Skeletal muscle satellite cell (primary cell): Measurements from ENCODE around the gene CACNB2.

Experiments
- H3K27me3 ChIP-seq: 2 replicates; pipeline ENCODE4 v1.7.0; 2013; ENCODE audit warnings: low read length; ENCODE audit not compliant: control insufficient read depth, insufficient read depth
- H3K36me3 ChIP-seq: 2 replicates; pipeline ENCODE4 v1.7.0; 2013; ENCODE audit warnings: mild to moderate bottlenecking, control low read depth, low read length; ENCODE audit not compliant: insufficient read depth
- H3K4me1 ChIP-seq: 2 replicates; pipeline ENCODE4 v1.7.0; 2013; ENCODE audit warnings: low read length; ENCODE audit not compliant: control insufficient read depth, insufficient read depth
- H3K4me2 ChIP-seq: 2 replicates; pipeline ENCODE4 v1.7.0; 2013; ENCODE audit warnings: mild to moderate bottlenecking, low read length
- H3K4me3 ChIP-seq: 2 replicates; pipeline ENCODE4 v1.7.0; 2013; ENCODE audit warnings: low read length
- H3K9ac ChIP-seq: 2 replicates; pipeline ENCODE4 v1.7.0; 2013; ENCODE audit warnings: mild to moderate bottlenecking, low read depth, low read length, moderate library complexity
- H3K9me3 ChIP-seq: replicated peaks from 2 replicates; pipeline ENCODE4 v1.7.0; 2013; ENCODE audit warnings: mild to moderate bottlenecking, control low read depth, low read length

The CACNB2 gene

GRCh38 chr10:18417950-18418527 is 277.8 kb downstream of the CACNB2 start:
- no peaks in the 10 kb centered on the region for H3K36me3 ChIP-seq
- no peak overlapping the region for H3K4me2 ChIP-seq
- no peaks in the 10 kb centered on the region for H3K4me1 ChIP-seq
- H3K9ac ChIP-seq, result no peak overlapping the region
- no peaks in the 10 kb centered on the region for H3K27me3 ChIP-seq
- no peak overlapping the region for H3K4me3 ChIP-seq
- H3K9me3 ChIP-seq, result no peaks in the 10 kb centered on the region

DNA sequence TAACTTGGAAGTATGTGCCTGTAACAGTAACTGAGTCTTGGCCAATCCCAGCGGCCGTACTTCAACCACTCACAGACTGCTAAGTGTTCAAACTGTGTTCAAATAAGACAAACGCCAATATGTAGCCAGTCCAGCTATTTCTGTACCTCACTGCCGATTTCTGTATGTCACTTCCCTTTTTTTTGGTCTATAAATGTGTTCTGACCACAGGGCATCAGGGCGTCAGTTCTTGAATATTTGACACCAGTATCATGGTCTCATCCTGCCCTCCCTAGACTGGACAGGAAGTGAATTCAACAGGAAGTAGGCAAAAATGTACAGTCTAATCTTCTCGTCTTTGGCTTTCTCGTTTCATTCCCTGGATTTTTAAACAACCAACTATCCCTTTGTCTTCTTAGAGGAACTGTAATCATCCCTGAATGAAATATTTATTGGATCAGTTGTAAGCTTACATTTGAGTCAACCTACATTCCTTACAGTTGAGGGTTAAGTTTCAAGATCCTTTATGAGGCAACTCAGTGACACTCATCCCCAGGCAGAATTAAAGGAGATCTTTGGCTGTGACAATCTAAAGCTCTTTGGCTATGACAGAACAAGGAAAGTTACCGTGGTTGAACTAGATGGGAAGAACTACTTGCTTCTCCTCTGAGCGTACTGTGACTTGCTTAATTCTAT is 278.5 kb downstream of the CACNB2 start:
- Histone ChIP-seq H3K36me3 (no peaks in the 10 kb centered on the region), H3K27me3 (no peaks in the 10 kb centered on the region), H3K4me1 (no peaks in the 10 kb centered on the region), H3K4me2 (no peak overlapping the region), H3K9me3 (no peaks in the 10 kb centered on the region), H3K9ac (no peak overlapping the region), H3K4me3 (no peak overlapping the region)

GRCh38 chr10:18419945-18420344 is 279.7 kb downstream of the CACNB2 start:
- H3K36me3 ChIP-seq, result no peaks in the 10 kb centered on the region
- no peaks in the 10 kb centered on the region for H3K27me3 ChIP-seq
- no peaks in the 10 kb centered on the region for H3K4me1 ChIP-seq
- no peak overlapping the region for H3K4me3 ChIP-seq
- H3K9ac ChIP-seq, result no peak overlapping the region
- no peaks in the 10 kb centered on the region for H3K9me3 ChIP-seq
- H3K4me2 ChIP-seq, result no peak overlapping the region

GRCh38 chr10:18421726-18422293 is 281.6 kb downstream of the CACNB2 start:
- H3K36me3 ChIP-seq, result no peaks in the 10 kb centered on the region
- no peak overlapping the region for H3K9ac ChIP-seq
- H3K4me2 ChIP-seq, result no peak overlapping the region
- H3K4me3 ChIP-seq, result no peak overlapping the region
- H3K4me1 ChIP-seq, result no peaks in the 10 kb centered on the region
- no peaks in the 10 kb centered on the region for H3K27me3 ChIP-seq
- no peaks in the 10 kb centered on the region for H3K9me3 ChIP-seq

DNA sequence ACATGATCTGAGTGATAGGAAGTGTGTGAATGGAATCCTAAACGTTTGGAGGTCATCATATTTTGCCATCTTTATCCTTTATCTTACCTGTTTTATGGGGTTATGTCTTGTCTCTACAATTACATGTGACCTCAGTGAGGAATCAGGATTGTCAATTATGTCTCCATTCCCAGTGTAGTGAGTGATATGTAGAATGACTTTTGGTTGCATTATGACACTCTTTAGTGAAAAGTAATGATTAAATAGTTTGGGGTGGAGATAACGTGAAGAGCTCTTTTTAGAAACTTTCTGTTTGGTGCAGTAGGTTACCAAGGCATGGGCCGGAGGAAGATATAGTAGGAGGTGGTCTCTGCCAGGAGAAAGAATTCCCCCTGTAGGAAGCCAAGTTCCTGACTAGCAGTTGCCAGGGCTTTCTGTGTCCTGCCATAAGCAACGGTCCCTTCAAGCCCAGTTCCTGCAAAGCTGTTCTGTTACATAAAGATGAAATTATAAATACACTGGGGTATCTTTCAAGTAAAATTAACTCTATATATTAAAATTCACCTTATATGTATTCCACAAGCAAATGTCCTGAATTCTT is 282.9 kb downstream of the CACNB2 start:
- no peak overlapping the region for H3K4me3 ChIP-seq
- no peaks in the 10 kb centered on the region for H3K9me3 ChIP-seq
- H3K4me2 ChIP-seq, result no peak overlapping the region
- H3K4me1 ChIP-seq, result no peaks in the 10 kb centered on the region
- no peaks in the 10 kb centered on the region for H3K27me3 ChIP-seq
- no peak overlapping the region for H3K9ac ChIP-seq
- H3K36me3 ChIP-seq, result no peaks in the 10 kb centered on the region

DNA sequence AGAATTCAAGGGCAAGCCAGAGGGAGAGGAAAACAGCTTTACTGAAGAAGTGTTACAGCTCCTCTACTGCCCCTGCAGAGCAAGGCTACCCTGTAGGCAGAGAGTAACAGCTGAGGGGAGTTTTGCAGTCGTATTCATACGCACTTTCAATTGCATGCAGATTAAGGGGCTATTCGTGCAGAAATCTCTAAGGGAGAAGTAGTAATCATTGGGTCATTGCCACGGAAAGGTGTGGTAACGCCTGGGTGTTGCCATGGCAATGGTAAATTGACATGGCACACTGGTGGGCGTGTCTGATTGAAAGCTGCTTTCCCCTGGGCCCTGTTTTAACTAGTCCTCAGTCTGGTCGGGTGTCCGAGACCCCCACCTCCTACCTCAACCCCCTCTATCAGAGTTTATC is 284.0 kb downstream of the CACNB2 start:
- Histone ChIP-seq H3K36me3 (no peaks in the 10 kb centered on the region), H3K9me3 (no peaks in the 10 kb centered on the region), H3K4me1 (no peaks in the 10 kb centered on the region), H3K27me3 (no peaks in the 10 kb centered on the region), H3K4me3 (no peak overlapping the region), H3K9ac (no peak overlapping the region), H3K4me2 (no peak overlapping the region)

DNA sequence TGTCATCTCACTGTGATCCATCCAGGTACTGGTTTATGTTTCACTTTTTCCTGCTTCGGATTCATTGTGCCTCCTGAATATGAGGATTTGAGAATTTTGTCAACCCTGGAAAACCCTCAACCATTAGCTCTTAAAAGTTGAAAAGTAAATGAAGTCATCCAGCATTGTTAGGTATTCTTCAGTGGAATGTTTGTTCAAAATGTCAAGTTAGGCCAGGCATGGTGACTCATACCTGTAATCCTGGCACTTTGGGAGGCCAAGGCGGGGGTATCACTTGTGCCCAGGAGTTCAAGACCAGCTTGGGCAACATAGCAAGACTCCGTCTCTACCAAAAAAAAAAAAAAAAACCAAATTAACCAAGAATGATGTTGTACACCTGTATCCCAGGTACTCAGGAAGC is 289.1 kb downstream of the CACNB2 start:
- Histone ChIP-seq H3K27me3 (no peaks in the 10 kb centered on the region), H3K4me3 (no peak overlapping the region), H3K9me3 (no peaks in the 10 kb centered on the region), H3K9ac (no peak overlapping the region), H3K36me3 (no peaks in the 10 kb centered on the region), H3K4me2 (no peak overlapping the region), H3K4me1 (no peaks in the 10 kb centered on the region)

DNA sequence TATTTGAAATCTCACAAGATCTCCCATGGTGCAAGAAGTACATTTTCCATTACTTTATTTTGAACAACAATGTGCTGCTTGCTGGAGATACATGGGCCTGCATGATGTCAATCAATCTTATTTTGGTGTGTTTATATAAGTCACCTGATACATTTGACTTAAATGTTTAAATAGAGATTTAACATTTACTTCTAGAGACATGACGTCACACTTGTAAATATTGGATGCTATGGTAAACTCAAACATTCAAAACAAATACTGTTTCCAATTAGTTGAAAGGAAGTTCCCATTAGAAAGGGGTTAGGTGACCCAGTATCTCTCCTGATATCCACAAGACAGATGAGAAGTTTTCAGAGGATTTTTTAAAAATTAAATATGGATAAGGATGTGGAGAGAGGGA is 296.7 kb downstream of the CACNB2 start:
- no peaks in the 10 kb centered on the region for H3K27me3 ChIP-seq
- H3K9ac ChIP-seq, result no peak overlapping the region
- H3K4me3 ChIP-seq, result no peak overlapping the region
- H3K9me3 ChIP-seq, result no peaks in the 10 kb centered on the region
- no peaks in the 10 kb centered on the region for H3K4me1 ChIP-seq
- no peaks in the 10 kb centered on the region for H3K36me3 ChIP-seq
- H3K4me2 ChIP-seq, result no peak overlapping the region

GRCh38 chr10:18437486-18437885 is 297.3 kb downstream of the CACNB2 start:
- no peak overlapping the region for H3K4me2 ChIP-seq
- H3K27me3 ChIP-seq, result no peaks in the 10 kb centered on the region
- no peaks in the 10 kb centered on the region for H3K9me3 ChIP-seq
- H3K4me1 ChIP-seq, result no peaks in the 10 kb centered on the region
- H3K4me3 ChIP-seq, result no peak overlapping the region
- no peaks in the 10 kb centered on the region for H3K36me3 ChIP-seq
- no peak overlapping the region for H3K9ac ChIP-seq

GRCh38 chr10:18438361-18439126 is 298.3 kb downstream of the CACNB2 start:
- Histone ChIP-seq H3K27me3 (no peaks in the 10 kb centered on the region), H3K4me3 (no peak overlapping the region), H3K4me1 (no peaks in the 10 kb centered on the region), H3K9me3 (no peaks in the 10 kb centered on the region), H3K4me2 (no peak overlapping the region), H3K9ac (no peak overlapping the region), H3K36me3 (no peaks in the 10 kb centered on the region)

- Histone ChIP-seq H3K4me2 (no peak overlapping the region), H3K9ac (no peak overlapping the region), H3K4me1 (no peaks in the 10 kb centered on the region), H3K27me3 (no peaks in the 10 kb centered on the region), H3K36me3 (no peaks in the 10 kb centered on the region), H3K9me3 (no peaks in the 10 kb centered on the region), H3K4me3 (no peak overlapping the region)
Measured at GRCh38 chr10:18439601-18440000, 299.4 kb downstream of the CACNB2 start.
